HepG2 (cell line): ENCODE data around the gene GLUD2. TPM values are rescaled to one million over a fixed set of nuclear protein-coding genes. Genes with fewer than 3 reads are reported as not detected.
A peak's percentile ranks its signal among the peaks of the same experiment; 100 is the strongest.

Source experiments
- BCL6 ChIP-seq: IDR thresholded peaks from 2 replicates; pipeline ENCODE4 v1.6.1; 2016; ENCODE audit warnings: missing genetic modification reagents, missing compliant biosample characterization
- ELF3 ChIP-seq: IDR thresholded peaks from 2 replicates; pipeline ENCODE4 v1.6.1; 2016; ENCODE audit warnings: missing genetic modification reagents, missing compliant biosample characterization
- FOXA3 ChIP-seq: IDR thresholded peaks from 2 replicates; pipeline ENCODE4 v1.6.1; 2016; ENCODE audit warnings: missing genetic modification reagents, missing compliant biosample characterization
- FOXJ3 ChIP-seq: sonication (generic); formaldehyde crosslinking; IDR thresholded peaks from 2 replicates; pipeline ENCODE4 v1.4.0; 2020; ENCODE audit warnings: missing genetic modification reagents, mild to moderate bottlenecking, borderline replicate concordance
- FOXP1 ChIP-seq, 2 experiments: fragments of 450-650 bp in 1 of 2; IDR thresholded peaks; 2 replicates each; pipeline ENCODE4 v1.6.1; 2017 to 2018; ENCODE audit warnings: antibody characterized with exemption in 1 of 2
- HMG20A ChIP-seq: IDR thresholded peaks from 2 replicates; pipeline ENCODE4 v1.6.1; 2016; ENCODE audit warnings: borderline replicate concordance
- HNF4A ChIP-seq: sonication (generic); formaldehyde crosslinking; IDR thresholded peaks from 2 replicates; pipeline ENCODE4 v1.4.0; 2020; ENCODE audit warnings: missing genetic modification reagents
- HOXD1 ChIP-seq: sonication (generic); formaldehyde crosslinking; IDR thresholded peaks from 2 replicates; pipeline ENCODE4 v1.5.0; 2020; ENCODE audit warnings: missing genetic modification reagents
- JUN ChIP-seq: sonication (generic); formaldehyde crosslinking; IDR thresholded peaks from 2 replicates; pipeline ENCODE4 v1.4.0; 2020; ENCODE audit warnings: mild to moderate bottlenecking, missing genetic modification reagents
- MED1 ChIP-seq: sonication (generic); formaldehyde crosslinking; IDR thresholded peaks from 2 replicates; pipeline ENCODE4 v1.4.0; 2020; ENCODE audit warnings: missing genetic modification reagents
- NR2F6 ChIP-seq, 2 experiments: IDR thresholded peaks; 2 replicates each; pipeline ENCODE4 v1.6.1; 2016; ENCODE audit warnings: antibody characterized with exemption in 1 of 2, mild to moderate bottlenecking in 1 of 2
- PATZ1 ChIP-seq: sonication (generic); formaldehyde crosslinking; IDR thresholded peaks from 2 replicates; pipeline ENCODE4 v1.4.0; 2020; ENCODE audit warnings: missing genetic modification reagents
- POGZ ChIP-seq: sonication (generic); formaldehyde crosslinking; IDR thresholded peaks from 2 replicates; pipeline ENCODE4 v1.4.0; 2020; ENCODE audit warnings: mild to moderate bottlenecking, missing genetic modification reagents
- PPARG ChIP-seq: conservative IDR thresholded peaks from 2 replicates; pipeline ENCODE4 v1.6.1; 2016; ENCODE audit warnings: missing biosample characterization, missing genetic modification reagents
- RARA ChIP-seq: IDR thresholded peaks from 2 replicates; pipeline ENCODE4 v1.6.1; 2016; ENCODE audit warnings: missing genetic modification reagents, missing compliant biosample characterization
- RXRA ChIP-seq: sonication (generic); formaldehyde crosslinking; IDR thresholded peaks from 2 replicates; pipeline ENCODE4 v1.5.1; 2020; ENCODE audit warnings: missing genetic modification reagents
- SAP130 ChIP-seq: IDR thresholded peaks from 2 replicates; pipeline ENCODE4 v1.6.1; 2016; ENCODE audit warnings: low read depth
- SOX13 ChIP-seq, 3 experiments: fragments of 450-650 bp in 1 of 3; sonication (generic) in 1 of 3; formaldehyde crosslinking in 1 of 3; IDR thresholded peaks in 2 of 3; conservative IDR thresholded peaks in 1 of 3; 2 replicates each; pipeline versions ENCODE4 v1.5.0 to v1.6.1; 2016 to 2020; ENCODE audit warnings: antibody characterized with exemption in 1 of 3, mild to moderate bottlenecking in 1 of 3, missing compliant biosample characterization in 1 of 3, missing genetic modification reagents in 1 of 3, moderate library complexity in 1 of 3
- SOX5 ChIP-seq: IDR thresholded peaks from 2 replicates; pipeline ENCODE4 v1.6.1; 2016; ENCODE audit warnings: borderline replicate concordance
- TBX2 ChIP-seq: sonication (generic); formaldehyde crosslinking; IDR thresholded peaks from 2 replicates; pipeline ENCODE4 v1.5.0; 2020; ENCODE audit warnings: missing genetic modification reagents, mild to moderate bottlenecking, borderline replicate concordance
- polyA plus RNA-seq, 8 experiments: library from polyadenylated mRNA; depleted of rRNA in 3 of 8; stranded (reverse) in 7 of 8; unstranded in 1 of 8; fragments of >200 nt; fragmentation: Illumina TruSeq in 4 of 8; extraction: Trizol in 4 of 8; gene quantifications; 2 replicates each; pipeline versions ENCODE4 v1.2.1 to v1.2.3, GENCODE V29; 2011 to 2016; ENCODE audit warnings: low read depth in 4 of 8, missing spikeins in 1 of 8, mixed read lengths in 1 of 8; ENCODE audit not compliant: insufficient read depth in 1 of 8
- total RNA-seq, 5 experiments: library from RNA; depleted of rRNA; stranded (reverse); fragments of >200 nt; fragmentation: Illumina TruSeq; extraction: Trizol; gene quantifications; 2 replicates each; pipeline ENCODE4 v1.2.3, GENCODE V29; 2016; ENCODE audit warnings: low read depth in 1 of 5
- TF ChIP-seq, protein P1 (sequence below): IDR thresholded peaks from 2 replicates; pipeline ENCODE4 v1.4.0; 2020; ENCODE audit warnings: mild to moderate bottlenecking, missing genetic modification reagents
- TF ChIP-seq, protein P2 (sequence below): sonication (generic); formaldehyde crosslinking; IDR thresholded peaks from 2 replicates; pipeline ENCODE4 v1.4.0; 2020; ENCODE audit warnings: missing genetic modification reagents

Gene GLUD2
- total and polyA plus RNA-seq, 2 of the 13 experiments (the other 11 are each of a cell fraction or from before 2014, with no cell fraction given), result 3.4 to 8.0 TPM

DNA sequence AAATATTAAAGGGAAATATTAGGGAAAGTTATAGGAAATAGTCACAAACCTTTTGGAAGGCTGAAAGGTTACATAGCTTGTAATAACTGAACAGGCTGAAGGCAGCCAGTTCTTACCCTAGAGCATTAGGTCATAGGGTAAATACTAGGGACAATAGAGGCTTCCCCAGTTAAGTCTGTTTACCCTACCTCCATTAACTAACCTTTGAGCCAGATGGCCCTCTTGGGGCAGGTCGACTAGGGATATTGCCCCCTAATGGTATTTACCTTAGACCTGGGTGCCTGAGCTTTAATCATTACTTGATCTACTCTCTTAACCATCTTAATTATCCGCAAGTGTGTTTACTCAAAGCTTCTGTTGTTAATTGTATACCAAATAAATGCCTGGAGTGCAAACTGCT lies 36.8 kb downstream of the GLUD2 start (continued):
- TF ChIP-seq, protein P1, sequence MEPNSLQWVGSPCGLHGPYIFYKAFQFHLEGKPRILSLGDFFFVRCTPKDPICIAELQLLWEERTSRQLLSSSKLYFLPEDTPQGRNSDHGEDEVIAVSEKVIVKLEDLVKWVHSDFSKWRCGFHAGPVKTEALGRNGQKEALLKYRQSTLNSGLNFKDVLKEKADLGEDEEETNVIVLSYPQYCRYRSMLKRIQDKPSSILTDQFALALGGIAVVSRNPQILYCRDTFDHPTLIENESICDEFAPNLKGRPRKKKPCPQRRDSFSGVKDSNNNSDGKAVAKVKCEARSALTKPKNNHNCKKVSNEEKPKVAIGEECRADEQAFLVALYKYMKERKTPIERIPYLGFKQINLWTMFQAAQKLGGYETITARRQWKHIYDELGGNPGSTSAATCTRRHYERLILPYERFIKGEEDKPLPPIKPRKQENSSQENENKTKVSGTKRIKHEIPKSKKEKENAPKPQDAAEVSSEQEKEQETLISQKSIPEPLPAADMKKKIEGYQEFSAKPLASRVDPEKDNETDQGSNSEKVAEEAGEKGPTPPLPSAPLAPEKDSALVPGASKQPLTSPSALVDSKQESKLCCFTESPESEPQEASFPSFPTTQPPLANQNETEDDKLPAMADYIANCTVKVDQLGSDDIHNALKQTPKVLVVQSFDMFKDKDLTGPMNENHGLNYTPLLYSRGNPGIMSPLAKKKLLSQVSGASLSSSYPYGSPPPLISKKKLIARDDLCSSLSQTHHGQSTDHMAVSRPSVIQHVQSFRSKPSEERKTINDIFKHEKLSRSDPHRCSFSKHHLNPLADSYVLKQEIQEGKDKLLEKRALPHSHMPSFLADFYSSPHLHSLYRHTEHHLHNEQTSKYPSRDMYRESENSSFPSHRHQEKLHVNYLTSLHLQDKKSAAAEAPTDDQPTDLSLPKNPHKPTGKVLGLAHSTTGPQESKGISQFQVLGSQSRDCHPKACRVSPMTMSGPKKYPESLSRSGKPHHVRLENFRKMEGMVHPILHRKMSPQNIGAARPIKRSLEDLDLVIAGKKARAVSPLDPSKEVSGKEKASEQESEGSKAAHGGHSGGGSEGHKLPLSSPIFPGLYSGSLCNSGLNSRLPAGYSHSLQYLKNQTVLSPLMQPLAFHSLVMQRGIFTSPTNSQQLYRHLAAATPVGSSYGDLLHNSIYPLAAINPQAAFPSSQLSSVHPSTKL, result peak; percentile 86
- TF ChIP-seq TBX2 (CRISPR knock-in tag), result peak; percentile 43; the same call in 1 of the 2 replicates
- 0 out of 2 replicates have a peak, but pooled peaks have one; percentile 31 for TF ChIP-seq HMG20A (CRISPR knock-in tag)
- 0 out of 2 replicates have a peak, but pooled peaks have one; percentile 16 for TF ChIP-seq POGZ (CRISPR knock-in tag)
- peak; percentile 90 for TF ChIP-seq SOX5 (CRISPR knock-in tag)
- 0 out of 2 replicates have a peak, but pooled peaks have one; percentile 19 for TF ChIP-seq ELF3 (CRISPR knock-in tag)
- 0 out of 2 replicates have a peak, but pooled peaks have one; percentile 22 for TF ChIP-seq FOXJ3
- TF ChIP-seq PPARG (CRISPR knock-in tag), result peak; percentile 77
- TF ChIP-seq FOXP1 (IDR thresholded peaks at IDR 0.05), result 0 out of 2 replicates have a peak, but pooled peaks have one; percentile 26
- TF ChIP-seq FOXP1 (CRISPR knock-in tag; IDR thresholded peaks at IDR 0.05), result peak; percentile 77
- TF ChIP-seq FOXA3 (CRISPR knock-in tag), result peak; percentile 78
- 0 out of 2 replicates have a peak, but pooled peaks have one; percentile 29 for TF ChIP-seq HOXD1 (CRISPR knock-in tag)
- peak; percentile 61 for TF ChIP-seq MED1 (CRISPR knock-in tag)
- TF ChIP-seq PATZ1 (CRISPR knock-in tag), result peak; percentile 50; the same call in 1 of the 2 replicates
- peak; percentile 66 for TF ChIP-seq RARA
- TF ChIP-seq JUN (CRISPR knock-in tag), result 0 out of 2 replicates have a peak, but pooled peaks have one; percentile 33
- peak; percentile 70 for TF ChIP-seq SOX13 (IDR thresholded peaks at IDR 0.05)
- peak in 1 of 2 experiments; percentile 90; a peak in 2 of 4 replicates for TF ChIP-seq SOX13 (CRISPR knock-in tag; conservative IDR thresholded peaks at IDR 0.05 in 1 of 2, IDR thresholded peaks at IDR 0.05 in 1 of 2)
- TF ChIP-seq SAP130 (CRISPR knock-in tag), result peak; percentile 29; the same call in 1 of the 2 replicates
- TF ChIP-seq BCL6 (CRISPR knock-in tag), result peak; percentile 45; the same call in 1 of the 2 replicates
- TF ChIP-seq, protein P2, sequence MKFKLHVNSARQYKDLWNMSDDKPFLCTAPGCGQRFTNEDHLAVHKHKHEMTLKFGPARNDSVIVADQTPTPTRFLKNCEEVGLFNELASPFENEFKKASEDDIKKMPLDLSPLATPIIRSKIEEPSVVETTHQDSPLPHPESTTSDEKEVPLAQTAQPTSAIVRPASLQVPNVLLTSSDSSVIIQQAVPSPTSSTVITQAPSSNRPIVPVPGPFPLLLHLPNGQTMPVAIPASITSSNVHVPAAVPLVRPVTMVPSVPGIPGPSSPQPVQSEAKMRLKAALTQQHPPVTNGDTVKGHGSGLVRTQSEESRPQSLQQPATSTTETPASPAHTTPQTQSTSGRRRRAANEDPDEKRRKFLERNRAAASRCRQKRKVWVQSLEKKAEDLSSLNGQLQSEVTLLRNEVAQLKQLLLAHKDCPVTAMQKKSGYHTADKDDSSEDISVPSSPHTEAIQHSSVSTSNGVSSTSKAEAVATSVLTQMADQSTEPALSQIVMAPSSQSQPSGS (CRISPR knock-in tag), result peak; percentile 69; the same call in 1 of the 2 replicates
- peak; percentile 32; the same call in 1 of the 2 replicates for TF ChIP-seq NR2F6 (IDR thresholded peaks at IDR 0.05)
- TF ChIP-seq NR2F6 (CRISPR knock-in tag; IDR thresholded peaks at IDR 0.05), result peak; percentile 47; the same call in 1 of the 2 replicates
- peak; percentile 75 for TF ChIP-seq HNF4A (CRISPR knock-in tag)
- peak; percentile 73; the same call in 1 of the 2 replicates for TF ChIP-seq RXRA (CRISPR knock-in tag)
